GM21526 (cell line): ENCODE data around the gene DRAXIN.
"Not testable (repeated sequence)": the region's sequence is repeated elsewhere in the genome, so short reads cannot be mapped to it uniquely, and the experiment has no call there.

Experiments used
- ATAC-seq: cut with Tn5 transposase; IDR thresholded peaks from one replicate; pipeline ENCODE4 v1.9.1; 2021; ENCODE audit warnings: moderate library complexity; ENCODE audit not compliant: unreplicated experiment, low FRiP score

DRAXIN gene

GRCh38 chr1:11691302-11691914, at the start of gene DRAXIN:
DRAXIN (plus strand) TSS chr1:11691710; CDS start chr1:11706259, 14,549 bp downstream.
- no peak for ATAC-seq

GRCh38 chr1:11641776-11642305, 49.7 kb upstream of the DRAXIN start:
- no peak for ATAC-seq

GRCh38 chr1:11642418-11643017, 49.0 kb upstream of the DRAXIN start:
- not testable (repeated sequence) for ATAC-seq

- ATAC-seq = no peak
Measured at GRCh38 chr1:11643782-11644181, 47.7 kb upstream of the DRAXIN start.

- ATAC-seq = no peak
Measured at GRCh38 chr1:11645270-11645669, 46.2 kb upstream of the DRAXIN start.

GRCh38 chr1:11645670-11646265, 45.7 kb upstream of the DRAXIN start:
- no peak for ATAC-seq

DNA sequence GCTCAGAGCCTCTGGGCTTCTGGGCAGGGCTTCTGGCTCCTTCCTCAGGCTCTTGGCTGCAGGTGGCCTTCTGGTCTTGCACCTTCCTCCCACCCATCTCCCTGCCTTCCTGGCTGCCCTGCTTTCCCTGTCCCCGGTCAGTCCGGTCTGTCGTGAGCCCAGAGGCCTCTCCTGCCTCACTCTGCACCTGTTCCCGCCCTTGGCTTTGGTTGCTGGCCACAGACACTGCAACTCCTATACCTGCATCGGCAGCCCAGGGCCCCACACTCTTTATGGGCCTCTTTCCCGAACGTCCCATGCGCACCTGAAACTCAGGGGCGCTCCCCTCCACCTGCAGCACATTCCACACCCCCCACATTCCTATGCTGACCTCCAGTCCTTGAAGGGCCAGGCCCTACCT, 45.2 kb upstream of the DRAXIN start:
- ATAC-seq = no peak

- ATAC-seq = no peak
Measured at GRCh38 chr1:11647333-11647732, 44.2 kb upstream of the DRAXIN start.

- ATAC-seq = no peak
Measured at GRCh38 chr1:11648039-11648438, 43.5 kb upstream of the DRAXIN start.

- no peak for ATAC-seq
Measured at GRCh38 chr1:11648732-11649158, 42.8 kb upstream of the DRAXIN start.

DNA sequence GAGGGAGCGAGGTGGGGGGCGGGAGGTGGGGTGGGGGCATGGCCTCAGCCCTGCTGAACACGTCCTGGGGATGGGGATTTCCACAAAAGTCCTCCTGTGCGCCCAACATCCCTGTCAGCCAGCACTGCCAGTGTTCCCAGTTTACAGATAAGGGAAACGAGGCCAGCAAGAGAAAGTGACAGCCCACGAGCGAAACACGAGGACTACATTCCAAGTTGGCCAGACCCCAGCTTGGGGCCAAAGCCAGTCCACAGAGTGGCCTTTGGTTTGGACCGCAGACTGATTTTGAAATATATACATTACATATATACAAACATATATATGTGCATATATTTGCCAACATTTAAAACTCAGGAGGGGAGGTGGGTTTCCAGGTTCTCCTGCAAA, 42.3 kb upstream of the DRAXIN start:
- no peak for ATAC-seq

DNA sequence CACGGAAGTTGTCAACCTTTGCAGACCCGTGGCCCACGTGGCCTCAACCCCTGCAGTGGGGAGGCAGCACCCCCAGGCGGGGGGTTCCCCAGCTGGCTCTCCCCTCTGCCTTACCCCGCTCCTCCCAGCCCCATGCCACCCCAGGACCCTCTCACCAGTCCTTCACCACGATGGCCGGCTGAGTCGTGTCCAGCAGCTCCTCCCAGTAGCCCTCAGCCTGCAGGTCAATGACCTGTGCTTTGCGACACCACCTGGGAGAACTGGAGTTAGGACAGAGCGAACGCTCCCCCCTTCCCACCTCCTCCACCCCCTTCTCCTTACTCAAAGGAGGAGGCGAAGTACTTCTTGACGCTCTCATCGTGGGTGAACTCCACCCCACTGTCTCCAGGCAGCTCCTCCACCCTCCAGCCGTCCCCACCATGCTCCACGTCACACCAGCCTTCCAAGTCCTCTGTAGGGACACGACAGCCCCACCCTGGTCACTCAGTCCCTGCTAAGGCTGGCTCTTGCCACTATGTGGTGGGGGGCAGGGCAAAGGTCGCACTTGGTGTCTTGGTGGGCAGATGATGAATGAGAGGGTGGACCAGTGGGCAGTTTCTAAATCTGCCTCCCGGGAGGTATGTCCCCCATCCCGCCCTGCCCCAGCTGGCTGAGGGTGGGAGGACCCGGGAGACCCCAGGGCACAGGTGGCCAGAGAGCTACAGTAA, 41.7 kb upstream of the DRAXIN start:
- ATAC-seq = no peak

DNA sequence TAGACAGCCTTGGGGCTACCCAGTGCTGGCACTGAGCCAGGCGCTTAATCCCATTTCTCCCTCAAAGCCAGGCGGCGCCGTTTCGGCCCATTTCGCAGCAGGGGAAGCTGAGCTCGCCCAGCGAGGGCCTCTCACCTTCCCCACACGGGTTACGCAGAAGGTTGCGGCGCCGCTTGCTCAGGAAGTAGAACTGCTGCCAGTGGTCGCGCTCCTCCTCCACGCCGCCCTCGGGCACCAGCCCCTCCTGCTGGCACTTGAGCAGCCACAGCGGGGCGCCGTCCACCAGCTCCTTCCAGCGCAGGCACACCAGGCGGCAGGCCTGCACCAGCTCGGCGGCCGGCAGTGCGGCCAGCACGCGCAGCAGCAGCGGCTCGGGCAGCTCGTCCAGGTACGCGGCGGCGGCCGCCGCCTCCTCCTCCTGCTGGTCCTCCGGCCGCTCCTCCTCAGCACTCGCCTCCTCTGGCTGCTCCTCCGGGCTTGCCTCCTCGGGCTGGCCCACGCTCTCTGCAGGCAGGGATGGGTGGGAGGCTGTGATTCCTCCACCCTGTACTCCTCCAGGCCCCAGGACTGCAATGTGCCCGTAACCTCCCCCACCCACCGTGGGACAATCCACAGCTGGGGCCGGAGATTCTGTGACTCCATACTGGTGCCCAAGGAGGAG, 41.0 kb upstream of the DRAXIN start:
- ATAC-seq = no peak

- no peak for ATAC-seq
Measured at GRCh38 chr1:11651017-11651416, 40.5 kb upstream of the DRAXIN start.

GRCh38 chr1:11652203-11652780, 39.2 kb upstream of the DRAXIN start:
- ATAC-seq = no peak

DNA sequence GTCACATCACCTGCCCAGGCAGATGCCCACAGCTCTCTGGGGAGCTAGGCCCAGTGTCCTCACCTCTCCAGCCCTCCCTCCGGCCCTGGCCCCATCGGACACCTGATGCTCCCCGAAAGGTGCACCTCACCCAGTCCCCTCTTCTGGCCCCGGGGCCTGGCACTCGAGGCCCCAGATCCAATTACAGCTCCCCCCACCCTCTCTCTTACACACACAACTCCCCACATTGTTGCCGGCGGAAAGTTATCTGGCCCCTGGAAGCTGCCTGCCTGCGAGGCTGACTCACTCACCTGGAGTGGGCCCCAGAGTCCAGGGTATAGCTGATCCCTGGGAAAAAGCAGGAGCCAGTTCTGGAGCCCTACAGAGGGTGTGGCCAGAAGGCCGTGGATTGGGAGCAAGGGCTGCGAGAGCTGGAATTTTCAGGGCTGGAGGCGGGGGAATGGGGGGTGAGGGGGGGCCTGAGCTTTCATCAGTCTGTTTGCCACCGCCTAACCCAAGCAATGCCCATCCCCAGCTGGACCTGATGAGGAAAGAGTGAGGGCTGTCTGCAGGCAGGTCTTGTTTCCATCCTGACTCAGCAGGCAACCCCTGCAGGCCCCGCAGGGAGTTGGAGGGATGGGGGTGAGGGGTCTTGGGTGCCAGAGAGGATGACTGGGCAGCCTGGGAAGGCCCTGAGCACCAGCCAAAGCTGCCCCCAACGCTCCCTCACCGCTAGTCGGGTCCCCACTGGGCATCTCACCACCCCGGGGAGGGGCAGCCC, 38.2 kb upstream of the DRAXIN start:
- ATAC-seq = no peak

DNA sequence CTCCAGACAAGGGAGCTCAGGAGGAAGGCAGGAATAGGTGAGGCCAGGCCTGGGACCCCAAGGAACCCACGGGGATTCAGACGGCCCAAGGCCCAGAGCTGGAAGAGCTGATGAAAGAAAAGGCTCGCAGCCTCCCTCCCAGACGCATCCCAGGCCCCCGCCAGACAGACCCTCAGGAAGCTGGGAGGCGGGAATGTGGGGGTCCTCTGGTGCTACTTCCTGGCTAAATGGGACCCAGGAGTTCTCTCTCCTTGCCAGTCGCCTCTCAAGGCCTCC, 37.7 kb upstream of the DRAXIN start:
- ATAC-seq = no peak

- ATAC-seq = no peak
Measured at GRCh38 chr1:11654137-11654938, 37.2 kb upstream of the DRAXIN start, which contains the start of the genes FBXO2 and FBXO44. FBXO2 (minus strand) TSS chr1:11654429; CDS start chr1:11654340, 89 bp downstream. FBXO44 (plus strand) TSS chr1:11654877; CDS start chr1:11655836, 959 bp downstream.
